IMR-90 (cell line): Measurements from ENCODE around the gene AUTS2. TPM values are rescaled to one million over a fixed set of nuclear protein-coding genes. Genes with fewer than 3 reads are reported as not detected.

Experiments used
- ATAC-seq: fragments of 200-7000 bp; cut with Tn5 transposase; 2 replicates; pipeline ENCODE4 v1.9.1; 2020; ENCODE audit warnings: low read depth, mild to moderate bottlenecking, moderate library complexity
- BruUV-seq: library from RNA; stranded (reverse); fragments of 400-500 nt; replicated peaks from 2 replicates; lab custom pipeline; 2021; lab: Mats Ljungman, UMichigan
- CTCF ChIA-PET: fragments of 300-600 bp; formaldehyde crosslinking; extraction: SDS; loops from one replicate; lab custom pipeline; 2021; ENCODE audit warnings: antibody characterized with exemption; lab: Yijun Ruan, JAX
- POLR2A ChIA-PET: fragments of 300-600 bp; sonication (Branson Sonifier 250); formaldehyde crosslinking; loops from one replicate; lab custom pipeline; 2022; ENCODE audit warnings: antibody characterized with exemption; ENCODE audit not compliant: unreplicated experiment; lab: Charles Lee
- DNase-seq: peaks from one replicate; pipeline ENCODE4 v3.0.0; 2013
- H2AFZ ChIP-seq: replicated peaks from 2 replicates; pipeline ENCODE3; 2013; ENCODE audit warnings: low read length, mild to moderate bottlenecking; ENCODE audit not compliant: poor library complexity
- H2AK5ac ChIP-seq: 2 replicates; pipeline ENCODE4 v1.6.1; 2013; ENCODE audit warnings: low read depth, low read length, inconsistent platforms
- H2AK9ac ChIP-seq: replicated peaks from 2 replicates; pipeline ENCODE3; 2013; ENCODE audit warnings: mild to moderate bottlenecking, low read depth, low read length, moderate library complexity; ENCODE audit not compliant: poor library complexity
- H2BK120ac ChIP-seq: 2 replicates; pipeline ENCODE4 v1.6.1; 2013; ENCODE audit warnings: low read depth, low read length, inconsistent platforms
- H2BK15ac ChIP-seq: 3 replicates; pipeline ENCODE4 v1.6.1; 2013; ENCODE audit warnings: low read depth, low read length, inconsistent platforms
- H2BK20ac ChIP-seq: 2 replicates; pipeline ENCODE4 v1.6.1; 2013; ENCODE audit warnings: low read depth, mild to moderate bottlenecking, inconsistent platforms, low read length, moderate library complexity
- H2BK5ac ChIP-seq: 2 replicates; pipeline ENCODE4 v1.6.1; 2013; ENCODE audit warnings: mild to moderate bottlenecking, low read depth, low read length, inconsistent platforms; ENCODE audit not compliant: poor library complexity, severe bottlenecking
- H3K14ac ChIP-seq: replicated peaks from 2 replicates; pipeline ENCODE4 v1.6.1; 2013; ENCODE audit warnings: low read depth, low read length, inconsistent platforms
- H3K18ac ChIP-seq: 2 replicates; pipeline ENCODE4 v1.6.1; 2013; ENCODE audit warnings: low read depth, low read length, control low read depth
- H3K23ac ChIP-seq: 2 replicates; pipeline ENCODE4 v1.6.1; 2013; ENCODE audit warnings: low read depth, low read length, inconsistent platforms
- H3K27ac ChIP-seq: 2 replicates; pipeline ENCODE4 v1.5.1; 2013; ENCODE audit warnings: mild to moderate bottlenecking, control low read depth, low read length; ENCODE audit not compliant: insufficient read depth
- H3K27me3 ChIP-seq: 2 replicates; pipeline ENCODE4 v1.6.1; 2013; ENCODE audit warnings: low read length; ENCODE audit not compliant: control insufficient read depth, insufficient read depth
- H3K36me3 ChIP-seq: 2 replicates; pipeline ENCODE4 v1.6.1; 2013; ENCODE audit warnings: low read length, mixed read lengths; ENCODE audit not compliant: control insufficient read depth, insufficient read depth
- H3K4ac ChIP-seq: 2 replicates; pipeline ENCODE4 v1.6.1; 2013; ENCODE audit warnings: low read depth, low read length, inconsistent platforms
- H3K4me1 ChIP-seq: 2 replicates; pipeline ENCODE4 v1.6.1; 2013; ENCODE audit warnings: low read length, mixed read lengths; ENCODE audit not compliant: control insufficient read depth, insufficient read depth
- H3K4me2 ChIP-seq: 2 replicates; pipeline ENCODE4 v1.6.1; 2013; ENCODE audit warnings: low read depth, mild to moderate bottlenecking, control low read depth, low read length, moderate library complexity
- H3K4me3 ChIP-seq: 2 replicates; pipeline ENCODE4 v1.5.1; 2013; ENCODE audit warnings: low read depth, mild to moderate bottlenecking, control low read depth, low read length, moderate library complexity; ENCODE audit not compliant: insufficient read depth
- H3K56ac ChIP-seq: 2 replicates; pipeline ENCODE4 v1.6.1; 2013; ENCODE audit warnings: low read length, inconsistent platforms; ENCODE audit not compliant: insufficient read depth; ENCODE audit errors: extremely low read depth
- H3K79me1 ChIP-seq, 2 experiments: 2 replicates each; pipeline ENCODE4 v1.6.1; 2013; ENCODE audit warnings: low read length in 2 of 2, inconsistent platforms in 1 of 2, low read depth in 1 of 2
- H3K9ac ChIP-seq: 2 replicates; pipeline ENCODE4 v1.6.1; 2013; ENCODE audit warnings: low read depth, low read length, control low read depth
- H3K9me1 ChIP-seq: 2 replicates; pipeline ENCODE4 v1.6.1; 2013; ENCODE audit warnings: low read length, inconsistent platforms; ENCODE audit not compliant: insufficient read depth
- H3K9me3 ChIP-seq: 2 replicates; pipeline ENCODE4 v1.6.1; 2013; ENCODE audit warnings: low read length; ENCODE audit not compliant: control insufficient read depth, insufficient read depth
- H4K20me1 ChIP-seq: 2 replicates; pipeline ENCODE4 v1.6.1; 2013; ENCODE audit warnings: low read length, inconsistent platforms; ENCODE audit not compliant: insufficient read depth
- H4K5ac ChIP-seq: 2 replicates; pipeline ENCODE4 v1.6.1; 2013; ENCODE audit warnings: mild to moderate bottlenecking, low read depth, low read length, control low read depth
- H4K8ac ChIP-seq, 2 experiments: 2 replicates each; pipeline ENCODE4 v1.6.1; 2013; ENCODE audit warnings: low read depth in 2 of 2, low read length in 2 of 2, control low read depth in 1 of 2, inconsistent platforms in 1 of 2
- H4K91ac ChIP-seq: 2 replicates; pipeline ENCODE4 v1.6.1; 2013; ENCODE audit warnings: low read depth, low read length, inconsistent platforms; ENCODE audit not compliant: insufficient read depth
- BHLHE40 ChIP-seq: fragments of 150-350 bp; IDR thresholded peaks from 2 replicates; pipeline ENCODE4 v1.6.1; 2016; ENCODE audit warnings: mild to moderate bottlenecking, low read depth, low read length
- MXI1 ChIP-seq: IDR thresholded peaks from 2 replicates; pipeline ENCODE4 v1.6.1; 2012; ENCODE audit warnings: low read depth, mild to moderate bottlenecking, low read length, moderate library complexity, borderline replicate concordance
- NFE2L2 ChIP-seq: fragments of 150-350 bp; IDR thresholded peaks from 2 replicates; pipeline ENCODE4 v1.6.1; 2016; ENCODE audit warnings: low read depth, mild to moderate bottlenecking, low read length
- RAD21 ChIP-seq: IDR thresholded peaks from 2 replicates; pipeline ENCODE4 v1.6.1; 2012; ENCODE audit warnings: low read length, improper control_type of control experiment
- WGBS, 2 experiments: methylation state at CpG; one replicate each; pipeline versions ENCODE4 v1.1.5 to v1.1.7; 2013; ENCODE audit warnings: missing lambda C conversion rate in 2 of 2; ENCODE audit not compliant: insufficient read length in 1 of 2; ENCODE audit errors: extremely low coverage in 2 of 2; 5-methylcytosine and 5-hydroxymethylcytosine counted together
- dilution Hi-C: fragments of 300-500 bp; cut with HindIII; formaldehyde crosslinking; loops from one replicate; pipeline ENCODE4 v1.14.3; 2018; ENCODE audit warnings: low sequenced_read_pairs; ENCODE audit not compliant: unreplicated experiment
- in situ Hi-C: fragments of 300-500 bp; cut with MboI; formaldehyde crosslinking; loops from 3 replicates; pipeline ENCODE4 v1.14.3; 2019; ENCODE audit warnings: low sequenced_read_pairs, inconsistent platforms, mixed read lengths
- intact Hi-C: fragments of 100-400 bp; cut with micrococcal nuclease; formaldehyde crosslinking; loops from 2 replicates; pipeline ENCODE4 v1.10.0; 2022
- polyA plus RNA-seq, 3 experiments: library from polyadenylated mRNA; depleted of rRNA; stranded (reverse); fragments of >200 nt; gene quantifications; 2 replicates each; pipeline ENCODE4 v1.2.3, GENCODE V29; 2012; ENCODE audit warnings: low replicate concordance in 1 of 3
- total RNA-seq: library from RNA; depleted of rRNA; stranded (reverse); fragments of >200 nt; gene quantifications from 2 replicates; pipeline ENCODE4 v1.2.3, GENCODE V29; 2012
- TF ChIP-seq, protein P1 (sequence below): fragments of 150-350 bp; IDR thresholded peaks from 2 replicates; pipeline ENCODE4 v1.6.1; 2016; ENCODE audit warnings: low read depth, mild to moderate bottlenecking, low read length, moderate library complexity, borderline replicate concordance
- TF ChIP-seq, protein P2 (sequence below): conservative IDR thresholded peaks from 2 replicates; pipeline ENCODE4 v1.5.1; 2012; ENCODE audit warnings: mild to moderate bottlenecking, low read depth, low read length, improper control_type of control experiment

Gene AUTS2
- total and polyA plus RNA-seq, 2 of the 4 experiments (the other 2 are of a cell fraction): 0.90 to 3.0 TPM

DNA sequence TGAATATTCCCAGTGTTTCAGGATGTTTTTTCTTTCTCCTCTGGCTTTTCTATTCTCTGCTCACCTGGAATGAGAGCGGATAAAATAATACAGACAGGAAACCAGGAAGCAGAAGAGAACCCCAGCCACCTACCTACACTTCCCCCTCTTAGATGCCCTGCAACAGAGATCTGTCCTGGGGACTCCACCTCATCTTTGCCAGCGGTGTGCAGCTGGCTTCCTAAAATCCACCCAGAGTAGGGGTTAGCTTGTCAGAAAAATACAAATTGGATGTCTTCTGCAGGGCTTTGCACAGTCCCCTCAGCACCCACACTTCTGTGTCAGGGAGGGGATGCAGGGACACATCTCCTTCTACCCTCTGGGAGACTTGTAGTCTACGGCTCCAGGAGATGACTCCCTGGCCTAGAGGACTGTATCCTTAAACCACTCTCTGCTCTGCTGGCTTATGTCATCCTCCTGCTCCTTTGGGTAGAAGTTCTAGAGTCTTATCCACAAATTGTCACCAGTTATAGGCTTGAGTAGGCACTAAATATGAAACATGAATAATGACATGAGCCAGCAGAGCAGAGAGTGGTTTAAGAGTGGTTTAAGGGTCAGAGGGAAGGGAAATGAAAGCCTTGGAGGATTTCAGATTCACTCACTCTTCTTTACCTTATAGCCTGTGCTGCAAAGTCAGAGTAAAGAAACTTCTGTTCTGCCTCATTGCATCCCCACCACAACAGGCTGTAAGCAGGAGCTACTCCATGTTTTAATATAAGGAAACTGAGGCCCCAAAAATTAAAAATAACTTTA lies 749.4 kb downstream of the AUTS2 start:
- dilution Hi-C loops: no loop called here

More for the DNA sequence above, 749.4 kb downstream of the AUTS2 start:
- DNase-seq (no peak), ATAC-seq (no peak)
- no peak overlapping the region for H3K4me2 ChIP-seq
- no peak overlapping the region for H3K18ac ChIP-seq
- H2AFZ ChIP-seq: no peak overlapping the region
- no peak overlapping the region for H2BK120ac ChIP-seq
- H3K27me3 ChIP-seq: no peaks in the 10 kb centered on the region
- H3K9me3 ChIP-seq: no peaks in the 10 kb centered on the region
- H2BK5ac ChIP-seq: no peak overlapping the region
- no peak overlapping the region for H2BK20ac ChIP-seq
- intact Hi-C loops (no loop called here), in situ Hi-C loops (no loop called here)
- no peak overlapping the region for H4K8ac ChIP-seq
- no TSS peak for BruUV-seq
- WGBS, 2 experiments: no CpG with 5 or more reads among the region's 3 CpGs
- CTCF ChIA-PET: no interaction called here
- no peak overlapping the region for H3K27ac ChIP-seq
- H4K91ac ChIP-seq: no peak overlapping the region
- H3K79me1 ChIP-seq: no peaks in the 10 kb centered on the region
- H4K20me1 ChIP-seq: no peaks in the 10 kb centered on the region
- no peak overlapping the region for H2BK15ac ChIP-seq
- H3K9me1 ChIP-seq: no peaks in the 10 kb centered on the region
- H3K23ac ChIP-seq: no peak overlapping the region
- H3K4ac ChIP-seq: no peak overlapping the region
- H4K5ac ChIP-seq: no peak overlapping the region
- H3K14ac ChIP-seq: no peak overlapping the region
- H3K4me1 ChIP-seq: no peaks in the 10 kb centered on the region
- no peak overlapping the region for H2AK5ac ChIP-seq
- no peak overlapping the region for H3K4me3 ChIP-seq
- POLR2A ChIA-PET: no interaction called here
- no peak overlapping the region for H3K56ac ChIP-seq
- no peaks in the 10 kb centered on the region for H3K36me3 ChIP-seq
- no peak overlapping the region for H2AK9ac ChIP-seq
- TF ChIP-seq BHLHE40: no peak
- no peak for TF ChIP-seq NFE2L2
- no peak for TF ChIP-seq MXI1
- no peak for TF ChIP-seq RAD21
- TF ChIP-seq, protein P1, sequence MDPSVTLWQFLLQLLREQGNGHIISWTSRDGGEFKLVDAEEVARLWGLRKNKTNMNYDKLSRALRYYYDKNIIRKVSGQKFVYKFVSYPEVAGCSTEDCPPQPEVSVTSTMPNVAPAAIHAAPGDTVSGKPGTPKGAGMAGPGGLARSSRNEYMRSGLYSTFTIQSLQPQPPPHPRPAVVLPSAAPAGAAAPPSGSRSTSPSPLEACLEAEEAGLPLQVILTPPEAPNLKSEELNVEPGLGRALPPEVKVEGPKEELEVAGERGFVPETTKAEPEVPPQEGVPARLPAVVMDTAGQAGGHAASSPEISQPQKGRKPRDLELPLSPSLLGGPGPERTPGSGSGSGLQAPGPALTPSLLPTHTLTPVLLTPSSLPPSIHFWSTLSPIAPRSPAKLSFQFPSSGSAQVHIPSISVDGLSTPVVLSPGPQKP: no peak
- TF ChIP-seq, protein P2, sequence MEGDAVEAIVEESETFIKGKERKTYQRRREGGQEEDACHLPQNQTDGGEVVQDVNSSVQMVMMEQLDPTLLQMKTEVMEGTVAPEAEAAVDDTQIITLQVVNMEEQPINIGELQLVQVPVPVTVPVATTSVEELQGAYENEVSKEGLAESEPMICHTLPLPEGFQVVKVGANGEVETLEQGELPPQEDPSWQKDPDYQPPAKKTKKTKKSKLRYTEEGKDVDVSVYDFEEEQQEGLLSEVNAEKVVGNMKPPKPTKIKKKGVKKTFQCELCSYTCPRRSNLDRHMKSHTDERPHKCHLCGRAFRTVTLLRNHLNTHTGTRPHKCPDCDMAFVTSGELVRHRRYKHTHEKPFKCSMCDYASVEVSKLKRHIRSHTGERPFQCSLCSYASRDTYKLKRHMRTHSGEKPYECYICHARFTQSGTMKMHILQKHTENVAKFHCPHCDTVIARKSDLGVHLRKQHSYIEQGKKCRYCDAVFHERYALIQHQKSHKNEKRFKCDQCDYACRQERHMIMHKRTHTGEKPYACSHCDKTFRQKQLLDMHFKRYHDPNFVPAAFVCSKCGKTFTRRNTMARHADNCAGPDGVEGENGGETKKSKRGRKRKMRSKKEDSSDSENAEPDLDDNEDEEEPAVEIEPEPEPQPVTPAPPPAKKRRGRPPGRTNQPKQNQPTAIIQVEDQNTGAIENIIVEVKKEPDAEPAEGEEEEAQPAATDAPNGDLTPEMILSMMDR: no peak
- no peak overlapping the region for H3K9ac ChIP-seq
